Hematopoietic multipotent progenitor cell (in vitro differentiated cells): Measurements from ENCODE around the gene HMCES. TPM values are rescaled to one million over a fixed set of nuclear protein-coding genes. Genes with fewer than 3 reads are reported as not detected.
A peak's percentile ranks its signal among the peaks of the same experiment; 100 is the strongest.
"Not testable (repeated sequence)": the region's sequence is repeated elsewhere in the genome, so short reads cannot be mapped to it uniquely, and the experiment has no call there.

Source experiments
- DNase-seq, 3 donors: peaks; one replicate each; pipeline ENCODE4 v3.0.0-alpha.2; 2011 to 2015; ENCODE audit warnings: low read depth in 2 of 3, low spot score in 2 of 3
- total RNA-seq: library from RNA; depleted of rRNA; stranded (reverse); fragments of >200 nt; gene quantifications from one replicate; pipeline ENCODE4 v1.2.3, GENCODE V29; 2012

The HMCES gene
- total RNA-seq, 1 donor = 33.4 TPM

GRCh38 chr3:129256270-129256669 lies 22.4 kb upstream of the HMCES start:
- DNase-seq = no peak

GRCh38 chr3:129257609-129258008 lies 21.1 kb upstream of the HMCES start:
- no peak for DNase-seq

DNA sequence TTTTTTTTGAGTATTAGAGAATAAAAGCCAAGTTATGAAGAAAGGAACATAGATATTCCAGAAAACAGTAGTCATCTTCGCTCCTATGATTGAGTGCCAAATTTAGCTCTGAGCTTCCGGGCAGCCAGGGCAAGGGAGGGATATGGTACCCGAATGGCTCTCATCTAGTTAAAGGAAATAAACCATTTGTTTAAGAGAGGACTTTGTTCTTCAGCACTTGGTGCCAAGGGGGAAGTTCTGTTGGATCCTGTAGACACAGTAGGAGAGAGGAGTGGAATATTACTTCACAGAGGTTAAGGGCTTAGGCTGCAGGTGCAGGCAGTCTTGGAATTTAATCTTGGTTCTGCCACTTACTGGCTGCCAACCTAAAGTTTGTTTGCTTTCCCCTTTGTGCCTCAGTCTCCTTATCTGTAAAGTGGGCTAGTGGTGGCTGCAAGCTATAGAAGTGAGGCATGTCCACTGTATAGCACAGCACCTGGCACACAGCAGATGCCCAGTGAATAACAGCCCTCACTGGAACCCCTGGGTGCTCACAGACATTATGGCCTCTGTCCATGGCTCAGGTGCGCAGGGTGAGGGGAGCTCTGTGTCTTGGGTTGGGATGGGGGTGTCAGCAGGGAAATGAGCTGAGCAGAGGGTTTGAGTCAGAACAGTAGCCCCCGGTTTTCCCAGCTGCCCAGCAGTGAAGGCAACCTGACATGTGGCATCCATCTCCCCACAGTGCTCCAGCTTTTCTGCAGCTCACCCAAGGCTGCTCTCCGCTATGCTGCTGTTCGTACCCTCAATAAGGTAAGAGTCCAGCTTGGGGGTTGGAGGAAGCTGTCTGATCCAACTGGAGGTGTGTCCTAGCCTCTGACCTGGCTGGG lies 18.8 kb upstream of the HMCES start:
- DNase-seq = no peak

- no peak for DNase-seq
Measured at GRCh38 chr3:129260606-129261005, 18.1 kb upstream of the HMCES start.

DNA sequence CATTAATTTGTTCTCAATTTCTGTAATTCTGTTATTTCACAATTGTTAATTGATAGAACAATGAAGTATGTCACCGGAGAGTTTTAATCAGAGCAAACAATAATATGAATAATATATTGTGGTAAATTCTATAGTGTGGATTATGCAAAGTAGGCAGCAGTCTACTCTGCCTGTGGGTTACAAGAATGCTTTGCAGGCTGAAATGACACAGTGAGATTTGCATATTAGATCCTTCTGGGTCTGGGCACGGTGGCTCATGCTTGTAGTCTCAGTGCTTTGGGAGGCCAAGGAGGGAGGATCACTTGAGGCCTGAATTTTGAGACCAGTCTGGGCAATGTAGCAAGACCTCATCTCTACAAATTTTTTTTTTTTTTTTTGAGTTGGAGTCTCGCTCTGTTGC lies 16.8 kb upstream of the HMCES start:
- DNase-seq = no peak

DNA sequence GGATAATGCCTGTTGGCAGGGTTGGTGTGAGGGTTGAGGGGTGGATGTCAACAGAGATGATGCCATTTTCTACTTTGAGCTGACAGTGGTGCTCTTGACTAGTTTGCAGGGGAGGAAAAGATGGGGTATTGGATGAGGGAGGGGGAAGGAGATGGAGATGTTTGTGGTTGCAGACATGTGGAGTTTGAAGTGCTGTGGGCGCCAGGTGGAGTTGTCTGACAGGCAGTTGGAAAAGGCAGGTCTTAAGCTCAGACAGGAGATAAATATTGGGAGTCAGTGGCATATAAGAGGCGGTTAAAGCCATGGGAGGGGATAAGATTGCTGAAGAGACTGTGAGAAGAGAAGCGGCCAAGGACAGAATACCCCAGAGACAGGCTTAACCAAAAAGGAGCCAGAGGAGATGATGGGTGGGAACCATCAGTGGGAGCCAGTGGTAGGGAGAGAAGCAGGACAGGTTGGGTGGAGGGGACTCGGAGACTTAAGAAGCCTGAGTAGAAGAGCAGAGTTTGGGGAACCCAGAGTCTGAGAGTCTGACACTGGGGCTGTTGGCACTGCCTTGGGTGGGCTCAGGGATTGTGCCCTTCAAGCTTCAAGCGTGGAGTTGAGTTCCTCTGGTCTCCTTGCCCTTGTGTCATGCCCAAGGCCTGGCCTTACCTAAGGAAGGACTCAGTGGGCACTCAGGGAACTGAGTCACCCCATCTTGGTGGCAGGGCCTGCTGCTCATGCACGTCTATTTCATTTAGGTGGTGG lies 15.3 kb upstream of the HMCES start:
- no peak for DNase-seq

DNA sequence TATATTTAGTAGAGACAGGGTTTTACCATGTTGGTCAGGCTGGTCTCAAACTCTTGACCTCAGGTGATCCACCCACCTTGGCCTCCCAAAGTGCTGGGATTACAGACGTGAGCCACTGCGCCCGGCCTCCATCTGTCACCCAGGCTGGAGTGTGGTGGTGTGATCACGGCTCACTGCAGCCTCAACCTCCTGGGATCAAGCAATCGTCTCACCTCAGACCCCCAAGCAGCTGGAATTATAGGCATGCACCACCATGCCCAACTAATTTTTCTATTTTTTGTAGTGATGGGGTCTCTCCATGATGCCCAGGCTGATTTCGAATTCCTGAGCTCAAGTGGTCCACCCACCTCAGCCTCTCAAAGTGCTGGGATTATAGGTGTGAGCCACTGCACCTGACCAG lies 13.7 kb upstream of the HMCES start:
- not testable (repeated sequence) for DNase-seq

DNA sequence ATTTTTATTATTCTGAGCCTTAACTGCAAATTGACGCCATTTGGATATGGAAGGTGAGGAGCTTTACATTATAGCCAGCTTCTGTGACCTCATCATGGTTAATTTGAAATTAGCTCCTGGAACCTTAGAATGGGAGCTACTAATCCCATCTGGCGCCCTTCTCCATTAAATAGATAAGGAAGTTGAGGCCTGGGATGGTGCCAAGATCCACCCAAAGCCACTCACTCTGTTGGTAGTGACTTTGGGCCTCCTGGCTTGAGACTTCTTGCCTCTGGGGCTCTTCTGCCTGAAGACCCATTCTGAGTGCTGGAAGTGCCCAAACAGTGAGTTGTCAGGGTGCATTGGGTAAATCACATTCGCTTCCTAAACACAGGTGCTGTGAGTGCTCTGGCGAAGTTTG lies 12.0 kb upstream of the HMCES start:
- DNase-seq = no peak

- DNase-seq = no peak
Measured at GRCh38 chr3:129268396-129268795, 10.3 kb upstream of the HMCES start.

- DNase-seq = no peak
Measured at GRCh38 chr3:129271674-129272073, 7.0 kb upstream of the HMCES start.

DNA sequence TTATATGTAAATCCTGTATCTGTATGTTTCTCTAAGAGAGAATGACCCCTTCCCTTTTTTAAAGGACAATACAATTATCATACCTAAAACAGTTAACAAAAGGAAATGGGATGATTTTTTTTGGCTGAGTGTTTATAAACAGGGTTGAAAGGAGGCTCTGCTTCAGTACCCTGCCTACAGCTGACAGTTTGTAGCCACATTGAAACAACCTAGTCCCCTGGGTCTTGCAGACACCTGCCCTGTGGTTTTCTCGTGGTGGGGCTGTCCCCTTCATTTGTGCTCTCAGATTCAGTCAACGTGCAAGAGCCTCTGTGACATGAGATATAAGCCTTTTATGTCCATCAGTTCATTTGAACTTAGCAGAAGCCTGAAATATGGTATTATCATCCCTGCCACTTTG lies 2.3 kb upstream of the HMCES start:
- peak in 1 of 3 donors; percentile 8 for DNase-seq

DNA sequence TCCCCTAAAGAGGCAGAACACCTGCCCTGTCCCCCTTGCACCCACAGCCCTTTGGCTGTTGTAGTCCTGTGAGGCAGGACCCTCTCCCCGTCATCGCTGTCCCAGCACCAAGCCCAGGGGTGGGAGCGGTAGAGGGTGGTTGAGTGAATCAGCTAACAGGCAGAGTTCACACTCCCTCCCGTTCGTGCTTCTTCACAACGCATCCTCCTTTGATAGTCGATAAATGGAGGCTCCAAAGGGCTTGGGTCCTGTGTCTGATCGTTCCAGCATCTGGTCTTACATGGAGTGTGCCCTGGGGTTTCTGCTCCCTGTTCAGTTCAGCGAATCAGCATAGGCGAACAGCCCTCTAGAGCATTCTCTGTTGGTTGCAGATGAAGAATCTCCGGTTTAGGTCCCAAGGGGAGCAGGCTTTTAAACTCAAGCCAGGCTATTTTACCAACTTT lies 820 bp upstream of the HMCES start:
- peak in 2 of 3 donors; percentile 6 to 27 for DNase-seq

DNA sequence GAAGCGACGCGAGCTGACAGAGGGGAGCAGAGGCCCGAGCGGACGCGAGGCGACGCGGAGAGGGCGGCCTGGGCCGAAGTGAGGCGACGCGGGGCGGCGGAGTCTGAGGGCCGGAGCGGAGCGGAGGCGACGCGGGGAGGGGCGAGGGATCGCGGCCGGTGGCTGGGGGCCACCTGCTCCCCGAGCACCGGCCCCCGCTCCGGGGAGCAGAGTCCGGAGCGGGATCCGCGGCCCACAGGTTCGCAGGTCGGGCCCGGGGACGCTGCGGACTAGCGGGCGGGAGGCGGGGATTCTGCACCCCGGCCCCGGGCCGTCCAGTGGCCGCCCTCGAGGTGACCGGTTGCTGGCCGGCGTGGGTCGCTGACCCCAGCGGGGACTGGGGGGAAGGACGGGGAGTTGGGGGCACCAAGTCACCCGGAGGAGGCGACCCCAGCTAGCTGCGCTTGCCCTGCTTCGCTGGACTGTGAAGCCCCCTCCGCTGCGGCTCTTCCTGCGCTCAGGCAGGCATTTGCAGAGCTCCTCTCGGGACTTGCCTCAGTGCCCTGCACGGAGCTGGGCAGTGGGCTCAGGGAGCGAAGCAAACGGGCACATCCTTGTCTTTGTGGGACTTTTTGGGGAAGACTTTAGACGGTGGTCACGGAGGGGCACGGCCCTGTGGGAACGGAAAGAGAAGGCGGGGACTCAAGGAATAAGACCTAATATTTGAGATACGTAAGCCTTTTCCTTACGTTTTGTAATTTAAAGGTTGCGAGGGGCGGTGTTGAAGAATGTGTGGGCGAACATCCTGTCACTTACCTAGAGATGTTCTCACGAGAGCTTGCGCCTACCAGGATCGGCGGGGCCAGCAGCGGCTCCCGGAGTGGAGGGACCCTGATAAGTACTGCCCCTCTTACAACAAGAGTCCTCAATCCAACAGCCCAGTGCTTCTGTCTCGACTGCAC lies 566 bp downstream of the HMCES start:
- DNase-seq = peak; percentile 23 to 68 (median 31)

GRCh38 chr3:129280183-129280582 lies 1.5 kb downstream of the HMCES start:
- no peak for DNase-seq

DNA sequence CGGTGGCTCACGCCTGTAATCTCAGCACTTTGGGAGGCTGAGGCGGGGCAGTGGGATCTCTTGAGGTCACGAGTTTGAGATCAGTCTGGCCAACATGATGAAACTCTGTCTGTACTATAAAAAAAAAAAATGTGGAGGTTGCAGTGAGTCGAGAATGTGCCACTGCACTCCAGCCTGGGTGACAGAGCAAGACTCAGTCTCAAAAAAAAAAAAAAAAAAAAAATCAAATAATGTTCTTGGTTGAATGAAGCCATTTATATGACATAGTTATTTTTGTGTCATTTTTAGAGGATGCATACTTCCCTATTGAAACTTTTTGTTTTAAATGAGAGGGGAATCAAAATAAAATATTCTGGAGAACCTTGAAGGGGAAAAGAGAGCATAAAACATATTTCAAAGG lies 3.1 kb downstream of the HMCES start:
- DNase-seq = no peak

DNA sequence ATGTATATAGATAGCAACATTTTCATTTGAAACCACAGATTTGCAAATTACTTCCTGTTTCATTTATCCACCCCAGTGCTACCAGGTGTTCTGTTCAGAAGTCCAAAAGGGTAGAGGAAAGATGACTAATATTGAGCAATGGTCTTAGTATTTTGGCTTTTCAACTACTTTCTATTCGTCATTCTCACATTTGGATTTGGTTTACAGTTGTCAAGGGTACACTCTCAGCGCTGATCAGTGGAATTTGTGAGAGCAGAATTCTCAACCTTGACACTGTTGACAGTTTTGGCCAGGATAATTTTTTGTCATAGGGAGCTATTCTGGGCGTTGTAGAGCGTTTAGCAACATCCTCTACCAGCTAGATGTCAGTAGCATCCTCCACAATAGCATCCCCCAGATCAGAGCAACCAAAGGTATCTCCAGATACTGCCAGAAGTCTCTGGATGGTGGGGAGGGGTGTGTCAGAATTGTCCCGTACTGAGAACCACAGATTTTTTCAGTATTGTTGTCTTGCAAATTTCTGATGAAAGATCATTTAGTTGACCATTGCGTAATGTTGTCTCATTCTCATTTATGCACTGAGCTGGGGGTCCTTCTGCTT lies 4.2 kb downstream of the HMCES start:
- peak in 1 of 3 donors; percentile 39 for DNase-seq

GRCh38 chr3:129286081-129286480 lies 7.4 kb downstream of the HMCES start:
- DNase-seq = no peak

- no peak for DNase-seq
Measured at GRCh38 chr3:129288446-129288845, 9.8 kb downstream of the HMCES start.

- DNase-seq = no peak
Measured at GRCh38 chr3:129289201-129289921, 10.7 kb downstream of the HMCES start.
